GM21619 (cell line): ENCODE results near the gene LRRC23.

Experiments
- ATAC-seq: cut with Tn5 transposase; IDR thresholded peaks from one replicate; pipeline ENCODE4 v1.9.1; 2021; ENCODE audit not compliant: unreplicated experiment

The LRRC23 gene

DNA sequence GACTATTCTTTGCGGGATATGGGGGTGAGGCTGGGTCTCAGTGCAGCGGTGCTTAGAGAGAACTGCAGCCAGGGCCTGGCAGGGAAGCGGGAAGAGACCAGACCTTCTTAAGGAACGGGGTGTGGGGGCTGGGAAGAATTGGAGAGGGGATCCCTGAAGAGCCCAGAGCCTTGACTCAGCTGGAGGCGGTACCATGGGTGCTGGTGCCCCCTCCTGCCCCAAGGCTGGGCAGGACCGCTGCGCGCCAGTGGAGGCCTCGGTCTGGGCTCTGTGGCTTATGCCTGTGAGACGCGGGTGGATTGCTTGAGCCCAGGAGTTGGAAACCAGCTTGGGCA, 37.7 kb downstream of the LRRC23 start:
- no peak for ATAC-seq

DNA sequence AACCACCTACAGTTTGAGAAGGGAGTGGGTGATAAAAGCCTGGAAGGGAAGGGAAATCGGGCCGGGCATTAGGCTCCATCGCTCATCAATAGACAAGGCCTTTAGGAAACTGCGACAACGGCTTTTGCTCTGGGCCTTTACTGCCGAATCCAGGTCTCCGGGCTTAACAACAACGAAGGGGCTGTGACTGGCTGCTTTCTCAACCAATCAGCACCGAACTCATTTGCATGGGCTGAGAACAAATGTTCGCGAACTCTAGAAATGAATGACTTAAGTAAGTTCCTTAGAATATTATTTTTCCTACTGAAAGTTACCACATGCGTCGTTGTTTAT, 38.7 kb downstream of the LRRC23 start:
- peak; percentile 33 for ATAC-seq

DNA sequence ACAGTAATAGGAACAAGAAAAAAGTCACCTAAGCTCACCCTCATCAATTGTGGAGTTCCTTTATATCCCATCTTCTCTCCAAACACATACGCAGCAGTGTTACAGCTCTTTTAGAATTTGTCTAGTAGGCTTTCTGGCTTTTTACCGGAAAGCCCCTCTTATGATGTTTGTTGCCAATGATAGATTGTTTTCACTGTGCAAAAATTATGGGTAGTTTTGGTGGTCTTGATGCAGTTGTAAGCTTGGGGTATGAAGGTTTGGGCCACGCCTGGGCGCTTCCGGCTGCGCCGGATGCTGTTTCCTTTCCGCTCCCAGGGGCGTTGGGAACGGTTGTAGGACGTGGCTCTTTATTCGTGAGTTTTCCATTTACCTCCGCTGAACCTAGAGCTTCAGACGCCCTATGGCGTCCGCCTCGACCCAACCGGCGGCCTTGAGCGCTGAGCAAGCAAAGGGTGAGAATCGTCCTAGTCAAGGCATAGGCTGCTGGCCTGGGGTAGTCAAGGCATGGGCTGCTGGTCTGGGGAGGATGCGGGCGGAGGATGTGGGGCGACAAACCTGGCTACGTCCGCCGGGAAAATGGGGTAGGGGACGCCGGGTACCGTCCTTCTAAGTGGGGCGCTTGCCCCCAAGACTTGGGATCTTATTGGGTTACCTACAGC, 39.2 kb downstream of the LRRC23 start, which contains the start of the genes C12orf57 and RNU7-1:
Gene C12orf57 (plus strand): TSS at position 301 of the 659 bp plus-strand sequence. CDS start 100 bp downstream, at position 401.
Gene RNU7-1 (plus strand): TSS at position 95 of the 659 bp plus-strand sequence.
- ATAC-seq = peak; percentile 24

DNA sequence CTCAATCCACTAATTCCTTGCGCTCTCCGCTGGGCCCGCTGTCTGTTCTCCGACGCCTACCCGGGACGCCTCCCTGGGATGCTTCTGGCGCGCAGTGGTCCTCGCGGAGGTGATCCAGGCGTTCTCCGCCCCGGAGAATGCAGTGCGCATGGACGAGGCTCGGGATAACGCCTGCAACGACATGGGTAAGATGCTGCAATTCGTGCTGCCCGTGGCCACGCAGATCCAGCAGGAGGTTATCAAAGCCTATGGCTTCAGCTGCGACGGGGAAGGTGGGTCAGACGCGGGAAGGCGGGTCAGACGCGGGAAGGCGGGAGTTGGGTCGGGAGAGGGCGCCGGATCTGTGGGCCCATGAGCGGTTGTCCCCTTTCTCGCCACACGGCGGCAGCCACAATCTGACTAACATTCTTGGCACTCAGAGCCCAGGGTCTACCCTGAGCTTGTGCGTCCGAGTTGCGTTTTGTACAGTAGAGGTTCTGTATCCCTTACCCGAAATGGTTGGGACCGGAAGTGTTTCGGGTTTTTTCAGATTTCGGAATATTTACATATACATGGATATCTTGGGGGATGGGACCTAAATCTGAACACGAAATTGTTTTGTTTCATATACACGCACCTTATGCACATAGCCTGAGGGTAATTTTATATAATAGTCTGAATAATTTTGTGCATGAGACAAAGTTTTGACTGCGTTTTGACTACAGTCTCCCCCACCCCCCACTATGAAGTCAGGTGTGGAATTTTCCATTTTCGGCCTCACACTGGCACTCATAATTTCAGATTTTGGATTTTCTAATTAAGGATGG, 40.0 kb downstream of the LRRC23 start:
- peak; percentile 42 for ATAC-seq

DNA sequence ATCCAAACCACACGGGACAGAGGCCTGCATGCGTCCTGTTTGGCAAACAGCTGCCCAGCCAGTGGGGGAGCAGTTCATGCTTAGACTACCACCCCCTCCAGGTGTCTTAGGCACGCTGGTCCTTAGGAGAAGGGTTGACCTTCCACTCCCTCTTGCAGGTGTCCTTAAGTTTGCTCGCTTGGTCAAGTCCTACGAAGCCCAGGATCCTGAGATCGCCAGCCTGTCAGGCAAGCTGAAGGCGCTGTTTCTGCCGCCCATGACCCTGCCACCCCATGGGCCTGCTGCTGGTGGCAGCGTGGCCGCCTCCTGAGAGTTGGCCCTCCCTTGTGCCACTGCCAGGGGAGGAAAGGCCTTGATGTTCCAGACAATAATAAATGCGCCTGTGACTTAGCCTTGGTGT, 41.0 kb downstream of the LRRC23 start:
- no peak for ATAC-seq

DNA sequence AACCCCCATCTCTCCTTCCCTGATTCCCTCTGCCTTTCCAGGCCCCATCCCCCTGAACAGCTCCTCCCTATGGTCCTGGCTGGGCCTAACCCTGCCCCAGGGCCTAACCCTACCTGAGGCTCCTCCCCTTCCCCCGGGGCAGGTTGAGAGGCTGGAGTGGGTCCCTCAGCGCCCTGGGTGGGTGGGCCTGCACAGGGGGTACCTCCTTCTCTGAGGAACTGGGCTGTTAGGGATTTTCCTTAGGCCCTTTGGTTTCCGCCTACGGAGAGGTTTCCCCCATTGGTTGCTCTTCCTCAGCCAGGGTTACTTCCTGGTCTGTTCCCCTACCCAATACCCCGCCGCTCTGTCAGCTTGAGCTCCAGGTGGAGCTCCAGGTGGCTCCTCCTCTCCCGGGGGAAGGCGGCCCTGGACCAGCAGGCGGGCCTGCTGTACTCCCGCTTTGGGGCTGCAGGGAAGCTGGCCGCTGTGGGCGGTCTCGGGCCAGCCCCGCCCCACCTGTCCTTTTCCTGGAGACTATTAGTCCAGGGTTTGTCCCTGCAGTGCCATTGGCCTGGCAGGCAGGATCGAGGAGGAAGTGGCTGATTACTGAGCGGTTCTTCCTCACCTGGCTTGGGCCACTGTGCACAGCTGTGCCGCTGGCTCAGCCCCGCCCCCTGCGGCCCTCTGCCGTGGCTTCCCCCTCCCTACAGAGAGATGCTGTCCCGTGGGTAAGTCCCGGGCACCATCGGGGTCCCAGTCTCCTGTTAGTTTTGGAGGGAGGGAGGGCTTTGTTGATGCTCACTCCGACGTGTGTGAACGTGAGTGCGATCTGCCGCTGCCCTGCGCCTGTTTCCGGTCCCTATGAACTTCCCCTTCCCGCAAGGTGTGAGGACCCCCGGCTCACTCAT, 41.7 kb downstream of the LRRC23 start:
- ATAC-seq = peak; percentile 24

DNA sequence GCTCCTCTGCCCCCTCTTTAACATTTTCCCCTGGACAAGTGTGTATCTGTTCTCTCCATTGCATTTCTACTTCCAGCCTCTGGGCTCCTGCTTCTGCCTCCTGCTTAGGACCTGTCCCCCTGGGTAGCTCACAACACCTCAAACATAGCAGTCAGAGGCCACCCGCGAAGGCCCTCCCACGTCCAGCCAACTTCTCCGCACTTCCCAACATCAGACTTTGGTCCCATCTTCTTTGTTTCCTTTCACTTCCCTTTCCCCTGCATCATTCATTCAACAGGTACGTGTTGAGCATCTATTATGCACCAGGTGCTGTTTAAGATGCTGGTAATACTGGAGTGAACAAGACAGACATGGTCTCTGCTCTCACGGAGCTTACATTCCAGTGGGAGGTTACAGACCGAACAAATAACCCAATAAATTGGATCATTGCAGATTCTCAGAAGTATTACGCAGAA, 42.3 kb downstream of the LRRC23 start:
- no peak for ATAC-seq

DNA sequence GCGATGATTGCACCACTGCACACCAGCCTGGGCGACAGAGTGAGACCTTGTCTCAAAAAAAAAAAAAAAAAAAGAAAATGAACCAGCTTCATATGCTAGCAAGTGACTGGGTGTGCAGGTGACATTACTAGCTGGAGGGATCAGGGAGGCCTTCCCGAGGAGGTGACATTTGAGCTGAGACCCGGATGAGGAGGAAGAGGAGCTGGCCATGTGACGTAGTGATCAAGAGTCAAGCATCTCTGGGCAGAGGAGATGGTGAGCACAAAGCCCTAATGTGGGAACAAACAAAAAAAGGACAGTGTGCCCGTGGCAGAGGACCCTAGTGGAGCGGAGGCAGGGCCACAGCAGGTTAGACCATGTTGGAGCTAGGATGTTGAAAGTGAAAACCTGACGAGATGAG, 43.0 kb downstream of the LRRC23 start:
- ATAC-seq = no peak

DNA sequence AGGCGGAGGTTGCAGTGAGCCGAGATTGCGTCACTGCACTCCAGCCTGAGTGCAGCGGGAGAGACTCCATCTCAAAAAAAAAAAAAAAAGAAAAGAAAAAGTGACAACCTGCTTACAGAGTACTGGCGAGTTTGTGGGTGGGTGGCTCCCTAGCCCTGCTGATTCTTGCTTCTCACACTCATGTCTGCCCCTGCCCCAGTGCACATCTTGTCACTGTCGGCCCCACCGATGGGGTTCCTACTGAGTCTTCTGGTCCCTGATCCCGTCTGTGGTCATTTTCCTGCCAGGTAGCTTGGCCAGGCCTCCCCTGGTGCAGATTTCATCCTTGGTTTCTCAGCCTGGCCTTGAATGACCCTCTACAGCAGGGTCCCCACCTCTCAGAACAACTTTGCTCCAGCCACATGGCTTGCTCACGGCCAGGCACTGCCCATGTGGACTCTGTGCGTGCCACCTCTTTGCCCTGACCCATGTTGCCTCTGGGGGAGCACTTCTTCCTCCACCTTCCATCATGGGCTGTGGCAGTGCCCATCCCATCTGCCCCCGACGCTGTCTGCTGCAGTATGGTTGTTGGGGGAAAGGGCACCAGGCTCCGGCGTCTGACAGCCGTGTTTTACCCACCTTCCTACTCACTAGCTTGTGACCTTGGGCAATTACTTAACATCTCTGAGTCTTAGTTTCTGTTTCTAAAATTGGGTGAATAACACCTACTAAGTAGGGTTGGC, 44.4 kb downstream of the LRRC23 start:
- ATAC-seq = no peak

DNA sequence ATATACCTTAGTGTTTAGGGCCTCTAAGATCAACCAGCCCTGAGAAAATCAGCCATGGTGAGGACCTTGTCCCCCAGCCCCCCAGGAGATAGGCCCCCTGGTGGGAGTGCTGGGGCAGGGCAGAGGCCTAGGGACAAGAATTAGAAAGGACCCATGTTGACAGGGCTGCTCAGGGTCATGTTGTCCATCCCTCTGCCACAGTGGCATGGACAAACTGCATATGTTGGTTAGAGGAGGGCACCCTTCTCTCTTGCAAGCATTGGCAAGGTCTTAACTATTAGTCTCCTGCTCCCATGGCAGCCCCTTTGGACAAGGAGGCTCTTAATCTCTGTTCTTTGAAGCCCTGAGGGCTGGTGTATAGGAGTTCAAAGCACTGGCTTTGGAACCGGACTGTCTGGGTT, 45.8 kb downstream of the LRRC23 start:
- ATAC-seq = no peak

DNA sequence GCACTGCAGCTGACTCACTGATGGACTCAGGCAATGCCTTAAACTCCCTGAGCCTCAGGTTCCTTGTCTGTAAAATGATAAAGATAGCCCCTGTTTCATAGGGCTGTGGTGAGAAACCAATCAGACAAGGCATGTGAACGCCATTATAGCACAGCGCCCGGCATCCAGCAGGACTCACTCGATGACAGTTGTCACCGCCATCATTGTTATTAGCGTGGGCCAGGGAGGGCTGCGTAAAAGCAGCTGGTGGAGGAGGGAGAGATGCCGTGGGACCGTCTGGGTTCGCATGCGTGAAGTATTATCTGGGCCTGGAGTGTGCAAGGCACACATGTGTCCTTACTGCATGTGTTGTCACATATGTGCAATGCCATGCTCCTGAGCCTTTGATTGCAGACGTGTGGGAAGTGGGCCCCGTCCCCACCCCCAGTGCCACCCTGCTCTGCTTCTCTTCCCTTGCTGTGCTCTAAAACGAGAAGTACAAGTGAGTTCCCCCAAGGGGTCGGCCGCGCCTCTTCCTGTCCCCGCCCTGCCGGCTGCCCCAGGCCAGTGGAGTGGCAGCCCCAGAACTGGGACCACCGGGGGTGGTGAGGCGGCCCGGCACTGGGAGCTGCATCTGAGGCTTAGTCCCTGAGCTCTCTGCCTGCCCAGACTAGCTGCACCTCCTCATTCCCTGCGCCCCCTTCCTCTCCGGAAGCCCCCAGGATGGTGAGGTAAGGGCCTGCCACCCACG, 46.4 kb downstream of the LRRC23 start, which contains the start of gene PTPN6:
Gene PTPN6 (plus strand): TSS at position 546 of the 730 bp plus-strand sequence. CDS start 157 bp downstream, at position 703.
- ATAC-seq = no peak

DNA sequence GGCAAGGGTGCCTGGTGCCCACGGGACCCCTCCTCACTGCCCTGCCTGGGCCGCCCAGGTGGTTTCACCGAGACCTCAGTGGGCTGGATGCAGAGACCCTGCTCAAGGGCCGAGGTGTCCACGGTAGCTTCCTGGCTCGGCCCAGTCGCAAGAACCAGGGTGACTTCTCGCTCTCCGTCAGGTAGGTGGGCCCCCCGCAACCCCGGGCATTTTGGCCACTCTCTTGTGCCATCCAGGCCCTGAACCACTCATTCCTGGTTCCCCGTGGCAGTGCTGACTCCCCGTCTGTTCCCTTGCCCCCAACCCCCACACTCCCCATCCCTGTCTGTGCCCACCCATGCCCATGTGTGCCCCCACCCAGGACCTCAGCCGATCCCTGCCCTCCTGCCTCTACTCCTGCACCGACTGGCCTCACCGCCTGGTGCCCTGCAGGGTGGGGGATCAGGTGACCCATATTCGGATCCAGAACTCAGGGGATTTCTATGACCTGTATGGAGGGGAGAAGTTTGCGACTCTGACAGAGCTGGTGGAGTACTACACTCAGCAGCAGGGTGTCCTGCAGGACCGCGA, 47.0 kb downstream of the LRRC23 start:
- no peak for ATAC-seq

DNA sequence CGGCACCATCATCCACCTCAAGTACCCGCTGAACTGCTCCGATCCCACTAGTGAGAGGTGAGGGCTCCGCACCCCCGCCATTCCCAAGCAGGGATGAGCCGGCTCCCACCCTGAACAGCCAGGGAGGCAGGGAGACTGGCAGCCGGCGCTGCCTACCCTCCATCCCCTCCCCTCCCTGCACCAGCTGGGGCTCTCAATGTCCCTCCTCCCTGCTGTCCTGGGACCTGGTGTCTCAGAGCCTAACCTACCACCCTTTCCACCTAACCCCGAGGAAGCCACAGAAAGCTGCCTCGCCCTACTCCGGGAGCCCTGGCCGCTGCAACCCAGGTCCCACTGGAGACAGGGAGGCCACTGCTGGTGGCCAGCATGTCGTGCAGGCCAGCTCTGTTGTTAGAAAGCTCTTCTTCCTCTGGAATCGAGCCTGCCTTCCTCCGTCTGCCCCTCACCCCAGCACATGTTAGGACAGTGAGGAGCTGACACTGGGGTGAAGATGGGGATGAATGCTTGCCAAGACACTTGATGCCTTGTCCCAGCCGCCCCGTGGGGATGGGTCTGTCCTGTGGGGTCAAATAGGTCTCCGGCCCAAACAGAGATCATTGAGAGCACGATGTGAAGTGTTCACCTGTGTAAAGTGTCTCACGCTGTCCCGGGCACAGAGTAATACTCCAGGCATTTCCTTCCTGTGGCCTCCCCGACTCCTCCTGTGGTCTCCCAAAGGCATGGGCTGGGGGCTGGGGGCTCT, 47.7 kb downstream of the LRRC23 start:
- no peak for ATAC-seq

DNA sequence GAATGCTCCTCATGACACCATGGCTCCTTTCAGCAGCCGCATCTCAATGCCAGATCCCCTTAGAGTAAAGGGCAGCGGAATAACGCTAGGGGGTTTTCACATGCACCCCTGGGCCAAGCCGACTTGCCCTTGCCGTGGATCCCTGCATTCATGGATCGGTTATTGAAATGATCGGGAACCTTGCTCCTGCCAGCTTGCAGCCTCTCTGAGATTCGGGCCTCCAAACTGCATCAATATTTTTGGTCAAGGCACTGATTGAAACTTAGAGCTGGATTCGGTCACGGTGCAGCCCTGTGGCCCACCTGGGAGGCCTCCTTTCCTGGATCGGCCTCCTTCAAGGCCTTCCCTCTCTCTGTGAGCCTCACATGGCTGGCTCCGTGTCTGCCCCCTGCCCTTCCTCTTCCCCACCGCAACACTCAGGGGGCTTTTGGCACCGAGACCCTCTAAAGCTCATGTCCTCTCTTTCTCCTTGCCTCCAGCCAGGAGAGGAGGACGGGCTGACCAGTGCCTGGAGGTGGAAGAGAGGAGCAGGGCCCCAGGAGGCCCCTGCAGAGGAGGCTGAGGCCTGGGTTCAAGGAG, 48.3 kb downstream of the LRRC23 start:
- ATAC-seq = no peak

DNA sequence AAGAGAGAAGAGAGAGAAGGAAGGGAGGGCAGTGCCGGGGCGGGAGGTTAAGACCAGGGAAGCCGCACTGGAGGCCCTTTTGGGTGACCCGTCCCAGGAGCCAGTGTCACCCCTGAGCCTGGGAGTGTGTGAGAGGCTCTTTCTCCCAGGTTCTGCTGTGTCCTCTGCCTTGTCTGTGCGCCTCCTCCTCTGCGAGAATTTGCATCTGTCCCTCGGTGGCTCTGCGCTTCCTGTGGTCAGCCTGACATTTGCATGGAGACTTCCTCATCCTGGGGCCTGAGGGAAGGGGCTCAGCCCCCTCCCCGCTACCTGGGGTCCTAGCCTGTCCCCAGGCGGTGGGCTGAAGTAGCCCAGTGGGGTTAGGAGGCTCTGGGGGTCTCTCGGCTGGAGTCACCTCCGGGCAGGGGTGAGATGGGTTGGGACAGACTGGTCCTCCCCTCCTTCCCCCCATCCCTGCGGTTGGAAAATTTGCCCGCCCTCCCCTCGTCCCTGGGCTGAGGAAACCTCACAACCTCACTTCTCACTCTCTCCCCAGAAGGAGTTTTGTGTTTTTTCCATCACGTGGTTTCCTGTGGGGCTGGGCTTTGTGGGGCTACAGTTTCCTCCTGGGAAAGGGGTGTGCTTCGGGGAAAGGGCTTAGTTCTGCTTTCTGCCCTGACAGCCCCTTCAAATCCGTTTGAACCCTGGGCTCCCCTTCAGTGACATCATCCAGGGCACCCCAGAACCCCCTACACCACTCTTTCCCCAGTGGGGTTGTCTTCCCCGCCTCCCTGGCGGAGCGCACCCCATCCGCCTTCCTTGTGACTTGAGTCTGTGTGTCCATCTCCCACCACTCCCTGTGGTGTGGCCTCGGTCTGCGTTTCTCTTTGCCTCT, 49.1 kb downstream of the LRRC23 start:
- peak; percentile 37 for ATAC-seq

DNA sequence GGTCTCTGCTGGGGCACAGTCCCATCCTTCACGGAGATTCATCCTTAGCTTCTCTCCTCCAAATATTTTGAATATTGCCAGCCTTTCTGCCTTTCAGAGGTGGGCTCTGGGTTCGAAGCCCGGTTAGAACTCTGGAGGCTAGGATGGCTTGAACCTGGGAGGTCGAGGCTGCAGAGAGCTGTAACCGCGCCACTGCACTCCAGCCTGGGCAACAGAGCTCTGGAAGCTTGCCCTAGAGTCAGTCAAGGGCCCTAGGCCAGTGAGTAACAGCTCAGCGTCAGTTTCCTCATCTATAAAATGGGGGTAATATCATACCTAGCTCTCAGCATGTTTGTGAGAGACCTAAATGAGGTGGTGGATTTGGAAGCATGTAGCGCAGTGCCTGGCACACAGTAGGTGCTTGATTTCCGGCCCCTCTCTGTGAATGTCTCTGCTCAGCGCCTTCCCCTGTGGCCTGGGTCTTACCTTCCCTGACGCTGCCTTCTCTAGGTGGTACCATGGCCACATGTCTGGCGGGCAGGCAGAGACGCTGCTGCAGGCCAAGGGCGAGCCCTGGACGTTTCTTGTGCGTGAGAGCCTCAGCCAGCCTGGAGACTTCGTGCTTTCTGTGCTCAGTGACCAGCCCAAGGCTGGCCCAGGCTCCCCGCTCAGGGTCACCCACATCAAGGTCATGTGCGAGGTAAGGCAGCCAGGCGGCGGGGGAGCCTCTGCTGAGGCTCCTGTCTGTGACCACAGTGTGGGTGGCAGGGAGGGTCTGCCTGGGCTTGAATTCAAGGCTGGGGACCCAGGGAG, 49.9 kb downstream of the LRRC23 start:
- no peak for ATAC-seq
